GM04503 (cell line): ENCODE data around the gene NFAT5.
"Not testable (repeated sequence)": the region's sequence is repeated elsewhere in the genome, so short reads cannot be mapped to it uniquely, and the experiment has no call there.

Experiments used
- DNase-seq: peaks from one replicate; pipeline ENCODE4 v3.0.0-alpha.2; 2012; ENCODE audit warnings: low read depth

NFAT5 gene

DNA sequence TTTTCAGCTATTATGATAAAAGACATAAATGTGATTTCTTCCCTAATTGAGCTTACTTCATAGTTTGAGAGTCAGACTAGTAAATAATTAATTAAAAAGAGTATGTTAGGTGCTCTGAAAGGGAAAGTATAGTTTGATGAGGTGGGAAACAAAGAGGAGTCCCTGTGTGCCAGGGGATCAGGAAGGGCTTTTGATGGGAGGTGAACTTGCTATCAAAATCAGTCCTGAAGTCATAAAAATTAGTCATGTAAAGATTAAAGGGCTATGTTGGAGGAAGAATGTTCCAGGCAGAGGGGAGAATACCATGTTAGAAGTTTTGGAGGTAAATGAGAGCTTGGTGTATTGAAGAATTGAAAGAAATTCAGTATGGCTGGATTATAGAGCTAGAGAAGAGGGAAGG, 31.0 kb downstream of the NFAT5 start:
- no peak for DNase-seq

GRCh38 chr16:69598045-69598444, 32.3 kb downstream of the NFAT5 start:
- no peak for DNase-seq

GRCh38 chr16:69599731-69600130, 34.0 kb downstream of the NFAT5 start:
- no peak for DNase-seq

DNA sequence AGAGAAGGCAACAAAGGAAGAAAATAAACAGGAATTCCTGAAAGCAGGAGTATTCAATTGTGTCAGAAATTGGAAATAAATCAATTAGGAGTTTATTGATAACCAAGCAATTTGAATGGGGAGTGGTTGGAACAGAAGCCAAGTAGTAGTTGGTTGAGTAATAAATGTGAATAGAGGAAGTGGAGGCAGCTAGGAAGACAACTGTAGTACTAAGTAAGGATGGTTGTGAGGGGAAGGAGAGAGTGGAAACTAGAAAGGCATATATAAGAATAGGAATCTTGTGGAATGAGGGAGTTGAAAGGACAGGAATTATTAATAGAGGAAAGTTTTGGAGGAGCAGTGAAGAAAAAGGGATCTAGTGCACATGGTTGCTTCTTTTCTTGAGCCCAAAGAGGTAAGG, 34.4 kb downstream of the NFAT5 start:
- no peak for DNase-seq

GRCh38 chr16:69601250-69601649, 35.5 kb downstream of the NFAT5 start:
- no peak for DNase-seq

GRCh38 chr16:69606985-69607384, 41.2 kb downstream of the NFAT5 start:
- DNase-seq, result no peak

- DNase-seq, result no peak
Measured at GRCh38 chr16:69607674-69608073, 41.9 kb downstream of the NFAT5 start.

DNA sequence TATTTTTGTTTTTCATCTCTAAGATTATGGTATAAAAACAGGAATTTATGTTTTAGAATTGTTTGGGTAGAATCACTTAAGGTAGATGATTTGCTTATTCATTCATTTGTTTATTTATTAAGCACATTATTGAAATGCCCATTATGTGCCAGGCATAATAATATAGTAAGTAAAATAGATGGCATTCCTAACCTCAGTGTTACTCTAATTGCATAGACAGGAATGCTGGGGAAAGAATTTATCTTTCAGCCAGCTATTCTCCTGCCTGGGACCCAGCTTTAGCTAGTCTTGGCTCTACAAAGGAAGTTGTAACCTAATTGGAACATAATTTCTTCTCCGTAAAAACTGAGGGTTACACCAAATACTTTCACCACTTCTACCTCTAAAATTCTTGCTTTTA, 44.6 kb downstream of the NFAT5 start:
- no peak for DNase-seq

GRCh38 chr16:69611103-69611640, 45.4 kb downstream of the NFAT5 start:
- DNase-seq, result no peak

- DNase-seq, result no peak
Measured at GRCh38 chr16:69613378-69614154, 47.8 kb downstream of the NFAT5 start.

DNA sequence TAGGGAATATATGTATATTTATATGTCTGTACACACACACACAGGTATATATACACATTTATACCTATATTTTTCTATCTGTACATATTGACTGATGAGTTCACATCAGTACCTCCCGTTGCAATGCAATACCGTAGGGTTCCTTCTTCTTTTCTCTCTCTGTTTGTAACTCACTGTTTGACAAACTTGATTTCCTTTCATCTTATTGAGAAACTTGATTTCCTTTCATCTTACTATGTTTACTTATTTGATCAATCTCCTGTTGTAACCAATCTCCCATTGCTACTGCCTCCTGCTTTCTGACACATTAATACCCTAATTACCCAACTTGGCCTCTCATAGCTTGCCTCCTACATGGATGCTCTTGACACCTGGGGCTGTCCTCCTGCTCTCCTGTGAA, 49.8 kb downstream of the NFAT5 start:
- no peak for DNase-seq

DNA sequence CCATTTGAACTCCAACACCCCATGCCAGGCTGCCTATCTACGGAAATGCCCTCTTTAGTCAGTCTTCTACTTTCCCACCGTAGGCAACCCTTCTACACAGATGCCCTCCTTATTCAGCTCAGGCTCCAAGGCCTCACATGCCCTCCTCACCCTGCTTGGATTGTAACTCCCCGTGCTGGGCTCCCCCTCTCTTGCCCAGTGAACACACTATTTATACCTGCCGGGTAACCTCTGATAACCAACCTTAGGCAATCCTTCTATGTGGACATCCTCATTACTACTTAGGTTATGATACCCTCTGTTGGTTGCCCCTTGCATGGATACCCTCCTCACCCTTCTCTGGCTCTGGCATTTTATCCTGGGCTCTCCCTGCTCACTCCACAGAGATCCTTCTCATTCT, 50.3 kb downstream of the NFAT5 start:
- DNase-seq, result no peak

- no peak for DNase-seq
Measured at GRCh38 chr16:69618307-69618706, 52.5 kb downstream of the NFAT5 start.

GRCh38 chr16:69618721-69619120, 53.0 kb downstream of the NFAT5 start:
- no peak for DNase-seq

- DNase-seq, result no peak
Measured at GRCh38 chr16:69619514-69619913, 53.7 kb downstream of the NFAT5 start.

DNA sequence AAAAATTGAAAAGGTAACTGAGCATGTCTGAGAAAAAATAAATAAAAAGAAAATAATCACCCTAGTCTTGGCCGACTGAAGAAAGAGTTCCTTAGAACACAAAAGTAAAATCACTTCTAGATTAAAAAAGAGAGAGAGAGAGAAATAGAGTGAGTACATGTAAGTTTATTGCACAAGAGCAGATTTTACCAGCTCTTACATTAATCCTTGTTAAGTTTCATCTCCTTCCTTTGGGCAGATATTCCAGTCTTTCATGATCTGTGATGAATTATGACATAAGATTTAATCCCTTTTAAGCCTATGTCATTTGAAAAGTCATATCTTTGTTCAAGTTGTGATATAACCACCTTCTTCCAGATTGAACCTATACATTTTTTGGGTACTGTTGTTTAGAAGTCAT, 54.8 kb downstream of the NFAT5 start:
- no peak for DNase-seq

- DNase-seq, result no peak
Measured at GRCh38 chr16:69621225-69621624, 55.5 kb downstream of the NFAT5 start.

DNA sequence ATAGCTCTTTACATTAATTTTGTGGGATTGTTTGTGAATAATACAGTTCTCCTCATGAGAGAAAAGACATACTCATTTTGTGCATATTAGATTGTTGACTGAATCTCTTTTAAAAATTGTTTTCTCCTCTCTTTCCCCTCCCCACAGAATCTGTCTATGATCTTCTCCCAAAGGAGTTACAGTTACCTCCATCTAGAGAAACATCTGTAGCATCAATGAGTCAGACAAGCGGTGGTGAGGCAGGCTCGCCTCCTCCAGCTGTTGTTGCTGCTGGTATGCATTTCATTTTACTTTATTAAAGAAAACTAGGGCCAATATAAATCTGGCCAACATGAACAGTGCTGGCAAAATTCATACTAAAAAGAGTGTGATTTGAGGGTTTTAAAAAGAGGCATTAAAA, 60.5 kb downstream of the NFAT5 start:
- DNase-seq, result no peak

- no peak for DNase-seq
Measured at GRCh38 chr16:69632828-69633227, 67.1 kb downstream of the NFAT5 start.

DNA sequence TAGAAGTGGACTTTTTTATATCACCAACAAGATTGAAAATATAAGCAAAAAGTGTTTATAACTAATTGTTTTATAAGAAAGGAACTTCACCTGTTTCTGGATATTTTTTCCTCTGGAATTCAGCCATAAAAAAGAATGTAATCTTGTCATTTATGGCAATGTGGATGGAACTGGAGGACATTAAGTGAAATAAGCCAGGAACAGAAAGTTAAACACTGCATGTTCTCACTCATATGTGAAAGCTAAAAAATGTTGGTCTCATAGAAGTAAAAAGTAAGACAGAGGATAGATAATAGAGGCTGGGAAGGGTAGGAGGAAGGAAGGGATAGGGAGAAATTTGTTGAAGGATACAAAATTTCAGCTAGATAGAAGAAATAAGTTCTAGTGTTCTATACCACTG, 67.6 kb downstream of the NFAT5 start:
- DNase-seq, result no peak

GRCh38 chr16:69636563-69637146, 70.9 kb downstream of the NFAT5 start:
- not testable (repeated sequence) for DNase-seq

DNA sequence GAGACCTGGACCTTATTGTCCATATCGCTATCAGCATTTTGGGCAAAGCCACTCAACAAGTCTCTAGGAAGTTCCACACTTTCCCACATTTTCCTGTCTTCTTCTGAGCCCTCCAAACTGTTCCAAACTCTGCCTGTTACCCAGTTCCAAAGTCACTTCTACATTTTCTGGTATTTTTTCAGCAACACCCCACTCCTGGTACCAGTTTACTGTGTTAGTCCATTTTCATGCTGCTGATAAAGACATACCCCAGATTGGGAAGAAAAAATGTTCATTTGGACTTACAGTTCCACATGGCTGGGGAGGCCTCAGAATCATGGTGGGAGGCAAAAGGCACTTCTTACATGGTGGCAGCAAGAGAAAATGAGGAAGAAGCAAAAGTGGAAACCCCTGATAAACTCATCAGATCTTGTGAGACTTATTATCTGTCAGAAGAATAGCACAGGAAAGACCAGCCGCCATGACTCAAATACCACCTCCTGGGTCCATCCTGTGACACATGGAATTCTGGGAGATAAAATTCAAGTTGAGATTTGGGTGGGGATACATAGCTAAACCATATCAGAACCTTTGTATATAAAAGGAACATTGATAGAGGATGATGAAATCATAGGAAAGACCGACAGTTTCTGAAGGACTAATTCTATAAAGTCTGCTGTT, 71.6 kb downstream of the NFAT5 start:
- not testable (repeated sequence) for DNase-seq

- DNase-seq, result not testable (repeated sequence)
Measured at GRCh38 chr16:69643997-69644396, 78.2 kb downstream of the NFAT5 start.
